AG08396 (cell line): Measurements from ENCODE around the gene CFAP68.
"Not testable (repeated sequence)": the region's sequence is repeated elsewhere in the genome, so short reads cannot be mapped to it uniquely, and the experiment has no call there.

Experiments
- DNase-seq: peaks from one replicate; pipeline ENCODE4 v3.0.0; 2012; ENCODE audit warnings: low spot score, mixed read lengths

Gene CFAP68

GRCh38 chr11:111870886-111871692 is 8.3 kb upstream of the CFAP68 start, which contains the start of gene ALG9:
Gene ALG9, minus strand, starts transcription at chr11:111871581. Its CDS starts 99 bp downstream, at chr11:111871482.
- DNase-seq = peak; percentile 88

- peak; percentile 25 for DNase-seq
Observed at GRCh38 chr11:111871693-111872161, 7.6 kb upstream of the CFAP68 start.

GRCh38 chr11:111878385-111878848 is 924 bp upstream of the CFAP68 start:
- peak; percentile 8 for DNase-seq

GRCh38 chr11:111879637-111879960 is 258 bp downstream of the CFAP68 start:
- DNase-seq = no peak

GRCh38 chr11:111882202-111882601 is 2.9 kb downstream of the CFAP68 start:
- no peak for DNase-seq

- not testable (repeated sequence) for DNase-seq
Observed at GRCh38 chr11:111885053-111885452, 5.7 kb downstream of the CFAP68 start.

GRCh38 chr11:111886032-111886431 is 6.7 kb downstream of the CFAP68 start:
- no peak for DNase-seq

GRCh38 chr11:111886844-111887243 is 7.5 kb downstream of the CFAP68 start:
- no peak for DNase-seq

GRCh38 chr11:111905411-111905810 is 26.1 kb downstream of the CFAP68 start:
- no peak for DNase-seq

- DNase-seq = no peak
Observed at GRCh38 chr11:111906680-111907079, 27.3 kb downstream of the CFAP68 start.

GRCh38 chr11:111908639-111909305 is 29.4 kb downstream of the CFAP68 start:
- no peak for DNase-seq

- no peak for DNase-seq
Observed at GRCh38 chr11:111909378-111909777, 30.0 kb downstream of the CFAP68 start.

GRCh38 chr11:111910676-111911562 is 31.6 kb downstream of the CFAP68 start:
- no peak for DNase-seq

- peak; percentile 81 for DNase-seq
Observed at GRCh38 chr11:111911563-111912401, 32.4 kb downstream of the CFAP68 start, which contains the start of gene CRYAB. Gene CRYAB, minus strand, starts transcription at chr11:111911770. Its CDS starts 46 bp downstream, at chr11:111911724.

- DNase-seq = no peak
Observed at GRCh38 chr11:111912535-111912934, 33.2 kb downstream of the CFAP68 start, which contains the start of gene HSPB2. Gene HSPB2, plus strand, starts transcription at chr11:111912734. Its CDS starts 96 bp downstream, at chr11:111912830.

- DNase-seq = no peak
Observed at GRCh38 chr11:111913031-111913861, 33.9 kb downstream of the CFAP68 start.

- DNase-seq = peak; percentile 67
Observed at GRCh38 chr11:111913997-111914396, 34.7 kb downstream of the CFAP68 start.

- DNase-seq = no peak
Observed at GRCh38 chr11:111916768-111917167, 37.4 kb downstream of the CFAP68 start.

GRCh38 chr11:111917312-111917711 is 38.0 kb downstream of the CFAP68 start:
- DNase-seq = no peak

- DNase-seq = no peak
Observed at GRCh38 chr11:111917788-111918187, 38.4 kb downstream of the CFAP68 start.
